OCI-LY3 (cell line): ENCODE data around the gene PLEKHA7.

Source experiments
- H2AFZ ChIP-seq: fragments of 200-600, 300-600 bp; shearing (Covaris generic); 2 replicates; pipeline ENCODE4 v1.6.0; 2014; ENCODE audit warnings: antibody characterized with exemption, low read depth, low read length
- H3K27ac ChIP-seq: fragments of 200-600, 300-600 bp; sonication (generic); 2 replicates; pipeline ENCODE4 v1.5.1; 2014; ENCODE audit warnings: mild to moderate bottlenecking, low read length, moderate library complexity, mixed read lengths
- H3K27me3 ChIP-seq: fragments of 200-600, 300-600 bp; sonication (generic); 2 replicates; pipeline ENCODE4 v1.6.1; 2014; ENCODE audit warnings: low read depth, low read length, mixed read lengths
- H3K36me3 ChIP-seq: fragments of 200-600, 300-600 bp; sonication (generic); replicated peaks from 2 replicates; pipeline ENCODE3; 2014; ENCODE audit warnings: low read depth, low read length, mixed read lengths
- H3K4me1 ChIP-seq: fragments of 300-600, 200-600 bp; sonication (generic); 2 replicates; pipeline ENCODE4 v1.6.1; 2014; ENCODE audit warnings: low read length, mixed read lengths
- H3K4me2 ChIP-seq: fragments of 200-600, 300-600 bp; sonication (generic); 2 replicates; pipeline ENCODE4 v1.6.1; 2014; ENCODE audit warnings: low read length, mixed read lengths
- H3K4me3 ChIP-seq: fragments of 300-600, 200-600 bp; sonication (generic); 2 replicates; pipeline ENCODE4 v1.5.1; 2014; ENCODE audit warnings: antibody characterized with exemption, mild to moderate bottlenecking, low read length, moderate library complexity
- H3K79me2 ChIP-seq: fragments of 300-600, 200-600 bp; shearing (Covaris generic); 2 replicates; pipeline ENCODE4 v1.6.1; 2014; ENCODE audit warnings: mild to moderate bottlenecking, low read length, mixed read lengths
- H3K9ac ChIP-seq: fragments of 300-600, 200-600 bp; shearing (Covaris generic); 2 replicates; pipeline ENCODE4 v1.6.0; 2014; ENCODE audit warnings: mild to moderate bottlenecking, low read length, moderate library complexity
- H3K9me3 ChIP-seq: fragments of 200-600, 300-600 bp; shearing (Covaris generic); 2 replicates; pipeline ENCODE4 v1.6.1; 2014; ENCODE audit warnings: low read length, mixed read lengths; ENCODE audit not compliant: insufficient read depth
- H4K20me1 ChIP-seq: fragments of 200-600, 300-600 bp; sonication (generic); 2 replicates; pipeline ENCODE4 v1.6.1; 2016; ENCODE audit warnings: low read length, mixed read lengths; ENCODE audit not compliant: insufficient read depth
- CTCF ChIP-seq: fragments of 200-600, 300-600 bp; sonication (generic); IDR thresholded peaks from 2 replicates; pipeline ENCODE4 v1.5.1; 2014; ENCODE audit warnings: antibody characterized with exemption, low read length, low read depth
- EZH2phosphoT487 ChIP-seq: fragments of 200-600 bp; shearing (Covaris generic); IDR thresholded peaks from 2 replicates; pipeline ENCODE4 v1.6.1; 2018; ENCODE audit warnings: antibody characterized with exemption, mixed run types, low read depth

Gene PLEKHA7

GRCh38 chr11:16738193-16738946, 275.8 kb downstream of the PLEKHA7 start, which contains the start of gene C11orf58:
TSS of gene C11orf58 (plus strand) at chr11:16738647. CDS start at chr11:16738779, 132 bp downstream.
- peak within 1 kb of the TSS; percentile 78 for H3K4me3 ChIP-seq
- H4K20me1 ChIP-seq: peaks cover 38% of the 10 kb centered on the region
- no peak for TF ChIP-seq CTCF
- no peak for TF ChIP-seq EZH2phosphoT487
- H2AFZ ChIP-seq: peak within 1 kb of the TSS; percentile 65
- peak within 1 kb of the TSS; percentile 95 for H3K9ac ChIP-seq
- H3K4me2 ChIP-seq: peak within 1 kb of the TSS; percentile 97
- H3K79me2 ChIP-seq: peaks cover 54% of the 10 kb centered on the region
- peak within 1 kb of the TSS; percentile 66 for H3K27ac ChIP-seq
- no peaks in the 10 kb centered on the region for H3K27me3 ChIP-seq
- no peaks in the 10 kb centered on the region for H3K9me3 ChIP-seq
- peaks cover 28% of the 10 kb centered on the region for H3K4me1 ChIP-seq
- H3K36me3 ChIP-seq: peaks cover 25% of the 10 kb centered on the region

GRCh38 chr11:16737818-16738192, 276.4 kb downstream of the PLEKHA7 start:
- H2AFZ ChIP-seq: peak overlapping the region; percentile 65
- peaks cover 32% of the 10 kb centered on the region for H4K20me1 ChIP-seq
- H3K27me3 ChIP-seq: no peaks in the 10 kb centered on the region
- peak overlapping the region; percentile 85 for H3K9ac ChIP-seq
- no peaks in the 10 kb centered on the region for H3K9me3 ChIP-seq
- H3K4me2 ChIP-seq: peak overlapping the region; percentile 65
- H3K27ac ChIP-seq: peak overlapping the region; percentile 66
- H3K4me1 ChIP-seq: peaks cover 28% of the 10 kb centered on the region
- peaks cover 22% of the 10 kb centered on the region for H3K36me3 ChIP-seq
- no peak for TF ChIP-seq CTCF
- no peak for TF ChIP-seq EZH2phosphoT487
- peak overlapping the region; percentile 78 for H3K4me3 ChIP-seq
- H3K79me2 ChIP-seq: peaks cover 48% of the 10 kb centered on the region
